ENCODE measurements around the gene CHAD. TPM values are rescaled to one million over a fixed set of nuclear protein-coding genes. Genes with fewer than 3 reads are reported as not detected.

Gene CHAD
- total and polyA plus RNA-seq, 2 of the 13 experiments (the other 11 are each of a cell fraction or from before 2014, with no cell fraction given), result 1.4 TPM; not detected in 1

DNA sequence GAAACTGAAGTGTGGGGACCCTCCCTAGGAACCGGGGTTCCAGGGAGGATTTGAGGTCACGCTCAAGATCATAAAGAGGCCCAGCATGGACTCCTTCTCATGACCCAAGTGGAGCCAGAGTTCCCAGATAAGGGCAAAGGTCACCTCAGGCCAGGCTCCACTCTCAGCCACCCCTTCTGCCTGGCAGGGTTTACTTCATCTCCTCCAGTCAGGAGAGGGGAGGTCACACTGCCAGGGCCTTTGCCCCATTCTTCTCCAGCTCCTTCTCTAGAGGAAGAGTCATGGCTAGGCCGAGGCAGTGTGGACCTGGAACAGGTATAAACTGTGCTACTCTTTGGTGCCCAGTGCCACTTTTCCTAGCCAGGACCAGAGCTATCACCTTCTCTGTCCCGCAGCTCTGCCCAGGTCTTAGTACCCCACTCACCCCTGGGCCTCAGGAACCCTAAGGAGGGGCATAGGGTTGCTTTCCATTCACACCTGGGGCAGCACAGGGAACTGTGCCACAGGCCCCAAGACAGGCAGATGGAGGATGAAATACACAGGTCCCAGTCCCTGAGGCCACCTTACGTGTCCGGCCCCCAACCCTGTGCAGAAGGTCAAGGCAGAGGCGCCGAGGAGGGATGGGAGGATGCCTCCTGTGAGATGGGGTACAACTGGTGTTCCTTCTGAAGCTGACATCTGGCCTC lies 43.5 kb downstream of the CHAD start (continued):
- TF ChIP-seq, protein P1, sequence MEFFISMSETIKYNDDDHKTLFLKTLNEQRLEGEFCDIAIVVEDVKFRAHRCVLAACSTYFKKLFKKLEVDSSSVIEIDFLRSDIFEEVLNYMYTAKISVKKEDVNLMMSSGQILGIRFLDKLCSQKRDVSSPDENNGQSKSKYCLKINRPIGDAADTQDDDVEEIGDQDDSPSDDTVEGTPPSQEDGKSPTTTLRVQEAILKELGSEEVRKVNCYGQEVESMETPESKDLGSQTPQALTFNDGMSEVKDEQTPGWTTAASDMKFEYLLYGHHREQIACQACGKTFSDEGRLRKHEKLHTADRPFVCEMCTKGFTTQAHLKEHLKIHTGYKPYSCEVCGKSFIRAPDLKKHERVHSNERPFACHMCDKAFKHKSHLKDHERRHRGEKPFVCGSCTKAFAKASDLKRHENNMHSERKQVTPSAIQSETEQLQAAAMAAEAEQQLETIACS (CRISPR knock-in tag; IDR thresholded peaks at IDR 0.05), result peak; percentile 39; the same call in 1 of the 2 replicates
- TF ChIP-seq ZNF577 (CRISPR knock-in tag; IDR thresholded peaks at IDR 0.05; ENCODE audit: borderline replicate concordance, low read depth) (no peak), NR2F1 (CRISPR knock-in tag; IDR thresholded peaks at IDR 0.05) (0 out of 4 replicates have a peak, but pooled peaks of 1 of the 2 experiments have one; percentile 2), RCOR2 (CRISPR knock-in tag; IDR thresholded peaks at IDR 0.05) (0 out of 2 replicates have a peak, but pooled peaks have one; percentile 22), CBX1 (IDR thresholded peaks at IDR 0.05; ENCODE audit: low read depth) (peak; percentile 2), ZNF788 (CRISPR knock-in tag; IDR thresholded peaks at IDR 0.05; ENCODE audit: borderline replicate concordance) (peak; percentile 37; the same call in 1 of the 2 replicates), ZNF264 (CRISPR knock-in tag; IDR thresholded peaks at IDR 0.05) (0 out of 2 replicates have a peak, but pooled peaks have one; percentile 31), ZMYM4 (CRISPR knock-in tag; IDR thresholded peaks at IDR 0.05) (no peak), ZSCAN9 (CRISPR knock-in tag; IDR thresholded peaks at IDR 0.05; ENCODE audit: borderline replicate concordance) (no peak), SOX6 (IDR thresholded peaks at IDR 0.05) (no peak), SOX6 (CRISPR knock-in tag; IDR thresholded peaks at IDR 0.05) (no peak), NCOA2 (CRISPR knock-in tag; IDR thresholded peaks at IDR 0.05) (peak; percentile 12; the same call in 1 of the 2 replicates), ZNF260 (CRISPR knock-in tag; IDR thresholded peaks at IDR 0.05; ENCODE audit: borderline replicate concordance, low read depth) (no peak), TAF15 (IDR thresholded peaks at IDR 0.05; ENCODE audit: low read depth, low read length, poor library complexity, severe bottlenecking) (peak; percentile 9), TSC22D2 (CRISPR knock-in tag; IDR thresholded peaks at IDR 0.05; ENCODE audit: borderline replicate concordance) (no peak)
- TF ChIP-seq, protein P2, sequence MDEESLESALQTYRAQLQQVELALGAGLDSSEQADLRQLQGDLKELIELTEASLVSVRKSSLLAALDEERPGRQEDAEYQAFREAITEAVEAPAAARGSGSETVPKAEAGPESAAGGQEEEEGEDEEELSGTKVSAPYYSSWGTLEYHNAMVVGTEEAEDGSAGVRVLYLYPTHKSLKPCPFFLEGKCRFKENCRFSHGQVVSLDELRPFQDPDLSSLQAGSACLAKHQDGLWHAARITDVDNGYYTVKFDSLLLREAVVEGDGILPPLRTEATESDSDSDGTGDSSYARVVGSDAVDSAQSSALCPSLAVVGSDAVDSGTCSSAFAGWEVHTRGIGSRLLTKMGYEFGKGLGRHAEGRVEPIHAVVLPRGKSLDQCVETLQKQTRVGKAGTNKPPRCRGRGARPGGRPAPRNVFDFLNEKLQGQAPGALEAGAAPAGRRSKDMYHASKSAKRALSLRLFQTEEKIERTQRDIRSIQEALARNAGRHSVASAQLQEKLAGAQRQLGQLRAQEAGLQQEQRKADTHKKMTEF (CRISPR knock-in tag; IDR thresholded peaks at IDR 0.05), result 0 out of 2 replicates have a peak, but pooled peaks have one; percentile 6
- TF ChIP-seq, protein P3, sequence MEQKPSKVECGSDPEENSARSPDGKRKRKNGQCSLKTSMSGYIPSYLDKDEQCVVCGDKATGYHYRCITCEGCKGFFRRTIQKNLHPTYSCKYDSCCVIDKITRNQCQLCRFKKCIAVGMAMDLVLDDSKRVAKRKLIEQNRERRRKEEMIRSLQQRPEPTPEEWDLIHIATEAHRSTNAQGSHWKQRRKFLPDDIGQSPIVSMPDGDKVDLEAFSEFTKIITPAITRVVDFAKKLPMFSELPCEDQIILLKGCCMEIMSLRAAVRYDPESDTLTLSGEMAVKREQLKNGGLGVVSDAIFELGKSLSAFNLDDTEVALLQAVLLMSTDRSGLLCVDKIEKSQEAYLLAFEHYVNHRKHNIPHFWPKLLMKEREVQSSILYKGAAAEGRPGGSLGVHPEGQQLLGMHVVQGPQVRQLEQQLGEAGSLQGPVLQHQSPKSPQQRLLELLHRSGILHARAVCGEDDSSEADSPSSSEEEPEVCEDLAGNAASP (CRISPR knock-in tag; IDR thresholded peaks at IDR 0.05; ENCODE audit: borderline replicate concordance), result peak; percentile 53; the same call in 1 of the 2 replicates
- TF ChIP-seq, protein P4, sequence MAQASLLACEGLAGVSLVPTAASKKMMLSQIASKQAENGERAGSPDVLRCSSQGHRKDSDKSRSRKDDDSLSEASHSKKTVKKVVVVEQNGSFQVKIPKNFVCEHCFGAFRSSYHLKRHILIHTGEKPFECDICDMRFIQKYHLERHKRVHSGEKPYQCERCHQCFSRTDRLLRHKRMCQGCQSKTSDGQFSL (CRISPR knock-in tag; IDR thresholded peaks at IDR 0.05), result no peak; the same call in 1 of the 2 replicates
- TF ChIP-seq, protein P5, sequence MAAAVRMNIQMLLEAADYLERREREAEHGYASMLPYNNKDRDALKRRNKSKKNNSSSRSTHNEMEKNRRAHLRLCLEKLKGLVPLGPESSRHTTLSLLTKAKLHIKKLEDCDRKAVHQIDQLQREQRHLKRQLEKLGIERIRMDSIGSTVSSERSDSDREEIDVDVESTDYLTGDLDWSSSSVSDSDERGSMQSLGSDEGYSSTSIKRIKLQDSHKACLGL (CRISPR knock-in tag; IDR thresholded peaks at IDR 0.05), result no peak
- TF ChIP-seq, protein P6, sequence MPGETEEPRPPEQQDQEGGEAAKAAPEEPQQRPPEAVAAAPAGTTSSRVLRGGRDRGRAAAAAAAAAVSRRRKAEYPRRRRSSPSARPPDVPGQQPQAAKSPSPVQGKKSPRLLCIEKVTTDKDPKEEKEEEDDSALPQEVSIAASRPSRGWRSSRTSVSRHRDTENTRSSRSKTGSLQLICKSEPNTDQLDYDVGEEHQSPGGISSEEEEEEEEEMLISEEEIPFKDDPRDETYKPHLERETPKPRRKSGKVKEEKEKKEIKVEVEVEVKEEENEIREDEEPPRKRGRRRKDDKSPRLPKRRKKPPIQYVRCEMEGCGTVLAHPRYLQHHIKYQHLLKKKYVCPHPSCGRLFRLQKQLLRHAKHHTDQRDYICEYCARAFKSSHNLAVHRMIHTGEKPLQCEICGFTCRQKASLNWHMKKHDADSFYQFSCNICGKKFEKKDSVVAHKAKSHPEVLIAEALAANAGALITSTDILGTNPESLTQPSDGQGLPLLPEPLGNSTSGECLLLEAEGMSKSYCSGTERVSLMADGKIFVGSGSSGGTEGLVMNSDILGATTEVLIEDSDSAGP (CRISPR knock-in tag; IDR thresholded peaks at IDR 0.05; ENCODE audit: borderline replicate concordance), result peak; percentile 66; the same call in 1 of the 2 replicates
- TF ChIP-seq, protein P7, sequence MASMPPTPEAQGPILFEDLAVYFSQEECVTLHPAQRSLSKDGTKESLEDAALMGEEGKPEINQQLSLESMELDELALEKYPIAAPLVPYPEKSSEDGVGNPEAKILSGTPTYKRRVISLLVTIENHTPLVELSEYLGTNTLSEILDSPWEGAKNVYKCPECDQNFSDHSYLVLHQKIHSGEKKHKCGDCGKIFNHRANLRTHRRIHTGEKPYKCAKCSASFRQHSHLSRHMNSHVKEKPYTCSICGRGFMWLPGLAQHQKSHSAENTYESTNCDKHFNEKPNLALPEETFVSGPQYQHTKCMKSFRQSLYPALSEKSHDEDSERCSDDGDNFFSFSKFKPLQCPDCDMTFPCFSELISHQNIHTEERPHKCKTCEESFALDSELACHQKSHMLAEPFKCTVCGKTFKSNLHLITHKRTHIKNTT (CRISPR knock-in tag; IDR thresholded peaks at IDR 0.05), result 0 out of 2 replicates have a peak, but pooled peaks have one; percentile 64
